HG02852 (cell line): Measurements from ENCODE around the gene SORCS2.
"Not testable (repeated sequence)": the region's sequence is repeated elsewhere in the genome, so short reads cannot be mapped to it uniquely, and the experiment has no call there.

Source experiments
- ATAC-seq: cut with Tn5 transposase; IDR thresholded peaks from one replicate; pipeline ENCODE4 v1.9.1; 2021; ENCODE audit warnings: mild to moderate bottlenecking, moderate library complexity; ENCODE audit not compliant: unreplicated experiment

The SORCS2 gene

DNA sequence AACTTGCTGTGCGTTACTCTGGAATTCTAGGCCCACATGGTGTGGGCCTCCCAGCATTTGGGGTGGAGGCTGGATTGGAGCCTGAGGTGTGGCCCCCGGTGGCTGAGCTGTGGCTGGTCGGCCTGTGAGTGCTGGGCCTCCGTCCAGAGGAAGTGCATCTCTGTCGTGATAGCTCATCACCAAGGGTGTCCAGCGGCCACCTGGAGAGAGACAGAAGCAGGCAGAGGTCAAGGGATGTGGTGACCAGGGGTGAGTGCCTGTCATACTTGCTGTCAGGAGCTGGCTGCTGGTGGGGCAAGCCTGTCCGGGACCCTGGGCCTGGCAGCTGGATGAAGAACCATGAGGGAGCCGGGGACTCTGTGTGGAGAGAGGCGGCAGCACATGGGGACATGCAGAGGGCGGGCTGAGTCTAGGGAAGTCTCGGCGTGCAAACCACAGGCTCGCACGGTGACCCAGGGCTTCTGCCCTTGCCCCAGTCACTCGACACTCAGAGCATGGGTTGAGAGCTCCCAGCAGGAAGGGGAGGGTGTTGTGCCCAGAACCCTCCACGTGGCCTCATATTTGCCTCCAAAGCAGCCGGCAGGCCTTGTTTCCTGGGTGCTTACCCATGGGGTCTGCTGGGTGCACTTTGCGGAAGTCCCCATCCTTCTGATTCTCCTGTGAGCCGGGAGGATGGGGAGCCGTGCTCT lies 6.2 kb downstream of the SORCS2 start:
- no peak for ATAC-seq

DNA sequence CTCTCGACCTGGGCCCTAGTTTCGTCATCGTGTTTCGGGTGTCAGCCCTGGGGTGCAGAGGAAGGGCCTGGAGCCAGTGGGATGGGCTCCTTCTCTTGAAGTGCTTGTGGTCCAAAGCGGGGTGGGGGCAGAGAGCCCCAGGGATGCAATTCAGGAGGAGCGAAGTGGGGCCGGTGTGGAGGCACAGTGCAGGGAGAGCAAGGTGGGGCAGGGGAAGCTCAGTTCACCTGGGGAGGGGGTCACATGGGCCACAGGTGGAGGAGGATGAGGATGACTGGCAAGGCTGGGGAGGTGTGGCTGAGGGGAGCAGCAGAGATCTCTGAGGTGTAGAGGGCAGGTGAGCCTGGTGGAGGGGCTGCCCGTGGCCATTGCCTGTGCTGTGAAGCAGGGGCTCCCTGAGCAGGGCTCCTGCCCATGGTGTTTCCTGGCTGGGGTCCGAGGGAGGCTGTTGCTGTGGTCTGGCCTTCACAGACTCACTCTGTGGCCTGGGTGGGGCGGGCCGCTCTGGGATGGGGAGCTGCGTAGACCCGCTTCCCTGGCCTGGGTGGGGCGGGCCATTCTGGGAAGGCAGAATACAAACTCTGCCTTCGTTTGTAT lies 6.9 kb downstream of the SORCS2 start:
- ATAC-seq: no peak

DNA sequence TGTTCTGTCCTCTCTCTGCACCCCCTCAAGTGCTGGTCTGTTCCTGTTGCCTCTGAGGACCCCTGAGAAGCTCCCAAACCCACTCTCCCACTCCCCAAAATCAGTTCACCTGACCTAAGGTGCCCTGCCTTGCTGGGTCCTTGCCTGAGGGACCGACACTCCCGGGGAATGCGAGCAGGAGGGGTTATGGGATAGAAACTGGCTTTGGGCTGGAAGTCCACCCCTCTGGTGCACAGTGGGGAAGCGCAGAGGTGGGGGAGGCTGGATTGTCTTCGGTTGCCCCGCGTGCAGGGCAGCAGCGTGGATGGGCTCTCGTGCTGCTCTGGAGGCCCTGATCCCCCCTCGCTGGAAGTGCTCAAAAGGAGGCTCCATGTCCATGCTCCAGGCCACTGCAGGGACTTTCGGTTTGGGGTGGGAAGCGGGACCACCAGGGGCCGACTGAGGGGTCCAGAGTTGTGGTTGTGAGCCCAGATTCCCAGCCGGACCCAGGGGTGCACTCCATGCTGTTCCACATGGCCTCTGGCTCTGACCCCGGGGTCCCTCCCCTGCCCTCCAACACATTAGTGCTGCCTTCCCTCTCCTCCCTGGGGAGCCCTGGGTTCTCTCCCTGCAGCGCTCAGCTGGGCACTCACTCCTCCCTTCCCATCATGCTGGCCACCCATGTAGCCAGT lies 7.6 kb downstream of the SORCS2 start:
- ATAC-seq: no peak

DNA sequence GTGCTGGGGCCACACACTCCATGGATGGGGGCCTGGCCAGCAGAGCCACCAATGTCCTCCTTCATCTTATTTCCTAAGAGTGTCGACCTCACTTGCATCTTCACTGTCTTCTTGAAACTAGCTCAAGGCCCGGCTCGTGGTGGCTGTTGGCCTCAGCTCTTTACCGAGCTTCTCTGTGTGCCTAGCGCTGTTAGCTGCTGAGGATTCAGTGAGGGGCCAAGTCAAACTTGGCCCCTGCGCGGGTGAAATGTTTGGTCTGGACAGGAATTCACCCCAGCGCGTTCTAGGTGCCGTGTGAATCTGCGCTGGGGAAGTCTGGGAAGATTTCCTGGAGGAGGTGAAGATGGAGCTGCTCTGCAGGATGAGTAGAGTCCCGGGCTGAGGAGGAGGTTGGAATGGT lies 8.5 kb downstream of the SORCS2 start:
- ATAC-seq: no peak

DNA sequence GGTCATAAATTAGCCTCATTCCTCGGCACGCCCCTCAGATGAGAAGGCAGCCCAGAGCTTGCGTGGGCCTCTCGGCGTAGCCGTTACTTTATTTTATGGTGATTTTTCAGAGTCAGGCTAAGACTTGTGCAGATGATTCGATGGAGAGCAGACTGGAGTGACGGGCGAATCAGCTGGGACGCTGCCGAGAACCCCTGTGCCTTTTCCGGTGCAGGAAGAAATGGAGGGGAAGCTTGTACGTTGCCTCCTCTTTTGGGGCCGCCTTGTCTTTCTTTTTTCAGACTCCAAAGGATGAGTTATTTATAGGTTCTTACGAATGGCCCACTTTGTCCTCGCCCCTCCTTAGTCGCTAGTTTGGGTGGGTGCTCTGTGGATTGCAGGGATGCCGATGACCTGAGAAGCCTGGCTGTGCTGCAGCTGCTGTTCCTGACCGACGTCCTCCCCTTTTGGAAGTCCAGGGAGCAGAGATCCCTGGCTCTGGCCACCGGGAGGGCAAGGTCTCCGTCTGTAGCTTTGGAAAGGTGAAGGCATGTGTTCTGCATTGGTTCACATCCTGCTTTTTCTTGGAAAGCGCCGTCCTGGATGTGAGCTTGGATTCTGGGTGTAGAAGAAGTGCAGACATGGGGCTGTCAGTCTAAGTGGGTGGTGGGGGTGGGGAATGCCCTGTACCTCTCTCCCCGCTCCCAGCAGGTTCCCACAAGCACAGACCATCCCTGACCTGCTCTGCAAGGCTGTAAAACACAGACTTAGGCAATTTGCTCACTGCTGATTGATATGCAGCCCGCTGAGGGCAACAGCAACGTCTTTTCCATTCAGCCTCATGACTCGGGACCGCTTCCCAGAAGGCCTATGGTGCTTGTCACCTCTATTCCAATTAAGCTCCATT lies 9.3 kb downstream of the SORCS2 start:
- ATAC-seq: no peak

DNA sequence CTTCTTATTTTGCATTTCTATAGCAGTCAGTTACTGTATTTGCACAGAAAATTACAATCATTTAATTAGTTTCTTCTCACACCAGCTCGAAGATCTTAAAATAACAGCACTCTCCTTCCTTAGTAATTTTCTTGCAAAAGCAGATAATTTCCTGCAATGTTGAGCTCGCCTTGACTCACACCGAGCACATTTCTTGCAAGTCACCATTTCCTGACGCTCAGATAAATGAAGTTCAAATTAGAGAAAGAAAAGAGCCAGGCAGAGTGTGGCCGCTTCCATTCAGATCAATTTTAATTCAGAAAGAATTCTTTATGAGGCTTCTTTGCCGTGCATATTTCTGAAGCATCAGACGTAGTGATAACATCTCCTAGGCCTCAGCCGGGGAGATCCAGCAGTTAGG lies 10.1 kb downstream of the SORCS2 start:
- no peak for ATAC-seq

DNA sequence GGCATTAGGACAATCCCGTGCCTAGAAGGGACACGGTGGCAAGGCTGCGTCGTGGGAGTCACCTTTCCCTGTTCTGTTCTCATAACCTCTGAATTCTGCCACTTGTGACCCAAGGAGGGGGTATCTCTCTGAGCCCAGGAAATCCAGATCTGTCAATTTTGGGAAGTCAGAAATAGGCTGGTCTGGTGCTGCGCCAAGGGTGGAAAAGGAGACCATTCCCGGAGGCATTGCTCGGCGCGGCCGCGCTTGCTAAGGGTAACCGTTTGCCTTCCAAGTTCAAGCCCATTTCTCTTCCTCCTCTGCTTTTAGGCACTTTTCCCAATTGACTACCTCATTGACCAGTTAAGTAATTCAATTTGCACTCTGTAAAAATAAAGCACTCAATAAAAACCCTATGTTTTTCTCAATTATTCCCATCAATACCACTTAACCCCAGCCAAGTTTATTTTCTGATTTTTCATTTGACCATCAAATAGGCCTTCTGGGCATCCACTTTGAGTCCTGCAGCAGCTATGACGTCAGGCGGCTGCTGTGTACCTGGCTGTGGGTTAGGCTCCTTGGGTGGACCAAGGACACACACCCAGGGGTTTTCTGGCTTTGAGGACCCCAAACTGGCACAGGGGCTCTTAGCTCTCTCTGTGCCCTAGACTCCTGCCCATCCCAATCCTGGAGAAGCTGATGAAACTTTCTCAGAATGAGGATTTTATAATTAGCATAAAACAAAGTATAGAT lies 12.5 kb downstream of the SORCS2 start:
- no peak for ATAC-seq

DNA sequence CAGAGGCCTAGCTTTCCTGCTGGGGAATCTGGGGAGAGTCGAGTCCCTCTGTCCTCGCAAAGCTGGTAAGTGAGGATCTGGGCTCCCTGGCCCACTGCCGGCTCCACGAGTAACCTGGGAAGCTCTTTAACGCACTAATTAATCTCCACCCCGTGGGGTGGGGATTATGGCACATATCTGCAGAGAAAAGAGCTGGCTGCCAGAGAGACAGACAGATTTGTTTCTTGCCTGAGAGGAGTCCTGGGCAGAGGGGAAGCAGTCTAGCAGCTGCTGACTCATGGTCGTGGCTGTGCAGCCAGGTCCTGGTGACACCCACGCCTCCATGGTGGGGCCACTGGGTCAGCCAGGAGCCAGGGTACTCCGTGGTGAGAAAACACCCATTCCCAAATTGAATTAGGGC lies 14.0 kb downstream of the SORCS2 start:
- no peak for ATAC-seq

DNA sequence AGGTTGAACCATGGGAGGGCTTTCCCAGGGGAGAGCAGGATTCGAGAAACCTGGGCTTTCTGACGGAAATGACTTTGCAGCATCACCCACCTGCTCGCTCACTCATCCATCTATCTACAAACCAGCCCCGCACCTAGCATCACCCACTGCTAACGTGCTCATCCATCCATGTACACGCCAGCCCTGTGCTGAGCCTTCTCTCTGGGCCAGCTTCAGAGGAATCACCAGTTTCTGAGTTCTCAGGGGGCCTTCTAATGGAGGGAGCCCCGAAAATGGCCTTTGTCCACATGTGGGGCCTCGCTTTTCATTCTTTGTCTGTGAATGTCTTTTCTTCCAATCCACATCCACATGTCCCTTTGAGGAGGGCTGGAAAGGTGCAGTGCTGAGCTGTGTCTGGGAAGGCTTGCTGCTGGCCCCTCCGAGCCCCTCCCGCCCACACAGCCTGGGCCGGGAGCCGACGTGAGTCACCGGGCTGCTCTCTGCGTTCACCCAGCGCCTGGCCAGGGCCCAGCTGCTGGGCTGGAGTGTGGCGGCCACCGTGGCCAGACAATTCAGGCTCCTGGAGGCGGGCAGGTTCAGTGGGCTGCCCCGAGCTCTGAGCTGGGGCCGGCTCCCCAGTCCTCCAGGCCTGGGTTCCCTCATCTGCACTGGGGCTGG lies 14.7 kb downstream of the SORCS2 start:
- ATAC-seq: no peak

DNA sequence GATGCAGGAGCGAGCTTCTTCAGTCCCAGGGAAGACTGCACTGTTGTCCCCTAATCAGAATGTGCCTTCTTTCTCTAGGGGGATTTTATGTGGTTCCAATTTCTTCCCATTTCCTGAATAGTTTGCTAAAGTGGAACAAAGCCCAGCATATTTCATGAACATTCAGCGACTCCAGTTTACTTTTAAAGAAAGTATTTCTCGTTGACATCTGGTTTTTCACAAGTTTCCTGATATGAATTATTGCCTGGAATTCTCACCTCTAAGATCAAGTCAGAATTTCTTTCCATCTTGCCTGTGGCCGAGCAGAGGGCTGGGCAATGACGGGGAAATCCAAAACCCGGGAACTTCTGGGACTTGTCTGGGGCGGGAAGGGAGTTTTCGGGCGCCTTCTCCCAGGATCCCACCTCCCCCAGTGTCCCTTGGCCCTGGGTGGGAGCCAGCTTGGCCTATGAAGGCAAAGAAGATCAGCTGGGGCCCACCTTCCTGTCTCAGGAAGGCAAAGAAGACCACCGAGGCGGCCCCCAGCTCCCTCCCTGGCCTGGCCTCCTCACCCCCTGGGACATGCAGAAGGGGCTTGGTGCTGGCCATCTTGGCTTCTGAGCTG lies 15.4 kb downstream of the SORCS2 start:
- no peak for ATAC-seq

DNA sequence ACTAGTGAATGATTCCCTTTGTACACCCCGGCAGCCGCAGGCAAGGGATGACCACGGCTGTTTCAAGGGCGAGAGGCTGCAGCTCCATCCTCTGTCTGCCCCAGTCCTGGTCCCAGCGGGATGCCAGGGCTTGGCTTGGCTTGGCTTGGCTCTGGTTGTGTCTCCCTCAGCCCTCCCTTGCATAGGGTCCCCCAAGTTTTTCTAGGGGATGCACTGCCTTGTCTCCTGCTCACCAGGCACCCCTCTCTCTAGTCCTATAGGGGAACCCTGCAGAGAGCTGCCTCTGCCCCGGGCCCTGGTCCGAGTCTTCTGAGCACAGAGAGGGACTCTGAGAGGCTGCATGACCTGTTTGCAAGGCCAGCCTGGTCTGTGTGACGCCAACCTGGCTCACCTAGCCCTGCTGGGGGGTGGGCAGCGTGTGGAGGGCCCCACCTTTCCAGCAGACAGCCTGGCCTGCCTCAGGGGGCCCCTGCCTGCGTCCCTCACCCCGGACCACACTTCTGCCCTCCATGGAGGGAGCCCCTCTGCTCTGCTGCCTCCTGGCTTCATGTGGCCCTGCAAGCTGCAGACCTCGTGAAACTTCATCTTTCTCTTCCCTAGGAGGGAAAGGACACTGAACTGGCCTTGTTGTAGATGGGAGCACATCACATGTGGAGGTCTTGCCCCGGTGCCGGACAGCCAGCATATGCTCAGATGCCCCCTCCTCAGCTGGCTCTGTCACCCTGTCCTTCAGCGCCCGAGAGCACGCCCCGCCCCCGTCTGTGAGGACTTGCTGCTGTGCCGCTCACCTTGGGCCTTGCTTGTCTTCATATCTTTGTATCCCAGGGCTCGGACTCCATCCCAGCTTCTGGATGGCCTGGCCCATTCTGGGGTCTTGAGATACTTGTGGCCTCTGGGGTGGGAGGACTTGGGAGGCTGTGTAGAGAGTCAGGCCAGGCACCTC lies 16.4 kb downstream of the SORCS2 start:
- ATAC-seq: no peak

DNA sequence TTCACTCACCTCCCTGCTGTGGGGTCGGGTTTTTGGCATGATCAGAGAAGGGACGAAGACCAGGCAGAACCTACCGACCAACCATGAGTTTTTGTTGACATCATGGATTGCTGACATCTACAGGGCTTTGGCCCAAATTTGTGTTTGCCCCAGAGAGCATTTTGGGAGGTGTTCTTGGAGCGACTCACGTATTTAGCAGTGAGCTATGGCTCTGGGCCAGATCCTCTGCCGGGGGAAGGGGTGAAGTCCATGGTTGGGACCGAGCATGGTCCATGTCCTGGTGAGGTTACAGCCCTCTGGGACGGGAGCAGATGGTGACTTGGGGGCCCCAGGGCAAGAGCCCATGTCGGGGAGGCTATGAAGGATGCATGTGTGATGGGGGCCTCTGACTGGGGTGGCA lies 17.4 kb downstream of the SORCS2 start:
- no peak for ATAC-seq

DNA sequence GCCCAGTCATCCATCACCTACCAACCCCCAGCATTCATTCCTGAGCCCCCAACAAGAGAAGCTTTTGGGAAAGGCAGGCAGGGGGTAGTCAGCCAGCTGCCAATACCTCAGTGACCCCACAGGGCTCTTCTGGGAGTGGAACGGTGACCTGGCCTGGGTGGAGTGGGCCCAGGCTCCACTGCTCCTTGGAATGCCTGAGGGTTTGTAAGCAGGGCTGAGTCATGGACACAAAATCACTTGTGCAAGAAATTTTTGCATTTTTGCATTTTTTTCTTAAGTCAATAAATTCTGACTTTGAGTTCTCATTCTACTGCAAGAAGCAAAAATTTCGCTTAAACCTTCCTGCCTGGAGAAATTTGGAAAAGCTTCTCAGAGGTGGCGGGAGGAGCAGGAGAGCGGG lies 18.5 kb downstream of the SORCS2 start:
- ATAC-seq: no peak

DNA sequence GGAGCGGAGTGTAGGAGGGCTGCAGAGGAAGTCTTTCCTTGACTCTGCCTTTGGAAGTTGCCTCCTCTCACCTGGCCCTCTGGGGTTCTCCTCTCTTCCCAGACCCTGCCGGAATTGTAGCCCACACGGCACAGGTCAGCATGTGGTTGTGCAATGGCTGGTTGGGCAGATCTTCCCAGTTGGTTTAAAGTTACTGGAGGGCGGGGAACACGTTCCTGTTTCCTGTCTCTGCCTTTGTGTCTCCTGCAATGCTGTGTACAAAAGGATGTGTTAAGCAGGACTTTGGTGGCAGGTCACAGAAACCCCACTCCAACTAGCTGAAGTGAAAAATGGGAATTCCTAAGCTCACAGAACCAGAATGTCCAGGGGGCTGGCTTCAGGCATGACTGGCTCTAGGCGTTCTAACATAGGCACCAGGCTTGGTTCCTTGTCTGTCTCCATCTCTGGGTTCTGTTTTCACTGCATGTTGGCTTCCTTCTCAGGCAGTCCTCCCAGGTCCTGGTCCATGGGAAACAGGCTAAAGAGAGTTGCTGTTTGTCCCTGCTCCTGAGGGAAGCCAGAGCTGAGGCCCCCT lies 19.9 kb downstream of the SORCS2 start:
- ATAC-seq: no peak

DNA sequence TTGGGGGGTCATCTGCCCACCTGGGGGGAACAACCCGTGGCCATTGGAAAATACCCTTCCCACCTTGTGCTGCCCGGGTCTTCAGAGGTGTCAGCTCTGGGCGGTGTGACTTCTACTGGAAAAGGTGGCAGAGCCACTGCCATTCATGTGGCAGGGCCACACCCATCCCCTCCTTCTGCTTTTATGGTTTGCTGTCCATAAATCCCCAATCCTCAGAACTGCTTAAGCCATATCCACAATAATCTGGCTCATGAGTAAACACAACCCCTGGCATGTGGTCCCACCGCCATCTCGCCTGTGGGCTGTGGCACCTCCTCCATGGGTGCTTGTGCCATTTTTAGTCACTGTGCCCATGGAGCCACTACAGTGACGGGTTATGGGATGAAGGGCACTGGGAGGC lies 20.6 kb downstream of the SORCS2 start:
- ATAC-seq: no peak

DNA sequence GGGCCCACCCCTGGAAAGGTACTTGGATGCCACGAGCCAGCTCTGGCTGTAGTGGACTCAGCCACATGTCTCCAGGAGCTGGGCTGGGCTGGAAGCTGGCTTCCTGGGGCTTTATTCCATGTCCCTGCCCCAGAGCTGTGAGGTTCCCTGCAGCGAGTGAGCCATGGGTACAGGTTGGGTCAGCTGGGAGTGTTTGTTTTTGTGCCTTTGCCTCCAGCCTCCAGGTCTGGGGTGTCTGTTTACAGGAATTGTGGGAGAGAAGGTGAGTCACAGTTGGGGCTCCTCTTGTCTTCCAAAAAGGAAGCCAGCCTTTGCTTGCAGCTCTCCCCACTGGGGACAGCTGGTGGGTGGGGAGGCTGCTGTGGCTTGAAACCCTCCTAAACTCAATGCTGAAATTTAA lies 21.5 kb downstream of the SORCS2 start:
- no peak for ATAC-seq

DNA sequence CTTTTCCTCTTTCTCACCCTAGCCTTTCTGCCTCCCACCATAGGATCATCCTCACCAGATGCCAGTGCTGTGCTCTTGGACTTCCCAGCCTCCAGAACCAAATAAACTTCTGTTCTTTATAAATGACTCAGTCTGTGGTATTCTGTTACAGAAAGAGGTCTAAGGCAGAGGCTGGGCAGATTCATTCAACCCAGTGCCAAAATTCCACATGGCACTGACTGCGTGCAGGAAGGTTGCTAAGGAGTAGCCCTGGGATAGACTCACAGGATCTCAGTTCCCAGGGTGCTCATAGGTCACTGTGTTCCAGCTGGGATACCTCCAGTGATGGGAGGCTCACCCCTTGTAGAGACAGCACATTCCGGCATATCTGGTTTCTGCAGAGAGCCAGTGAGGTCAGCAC lies 22.0 kb downstream of the SORCS2 start:
- no peak for ATAC-seq

DNA sequence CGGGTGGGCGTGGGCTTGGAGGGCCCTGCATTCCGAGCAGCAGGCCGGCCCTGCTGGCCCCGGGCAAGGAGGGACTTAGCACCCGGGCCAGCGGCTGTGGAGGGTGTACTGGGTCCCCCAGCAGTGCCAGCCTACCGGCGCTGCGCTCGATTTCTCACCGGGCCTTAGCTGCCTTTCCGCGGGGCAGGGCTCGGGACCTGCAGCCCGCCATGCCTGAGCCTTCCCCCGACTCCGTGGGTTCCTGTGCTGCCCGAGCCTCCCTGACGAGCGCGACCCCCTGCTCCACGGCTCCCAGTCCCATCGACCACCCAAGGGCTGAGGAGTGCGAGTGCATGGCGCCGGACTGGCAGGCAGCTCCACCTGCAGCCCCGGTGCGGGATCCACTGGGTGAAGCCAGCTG lies 22.8 kb downstream of the SORCS2 start:
- ATAC-seq: not testable (repeated sequence)
